ENCODE data around the gene PRM3. TPM values are rescaled to one million over a fixed set of nuclear protein-coding genes. Genes with fewer than 3 reads are reported as not detected.

Gene PRM3
- total and polyA plus RNA-seq, 4 donors, result not detected

DNA sequence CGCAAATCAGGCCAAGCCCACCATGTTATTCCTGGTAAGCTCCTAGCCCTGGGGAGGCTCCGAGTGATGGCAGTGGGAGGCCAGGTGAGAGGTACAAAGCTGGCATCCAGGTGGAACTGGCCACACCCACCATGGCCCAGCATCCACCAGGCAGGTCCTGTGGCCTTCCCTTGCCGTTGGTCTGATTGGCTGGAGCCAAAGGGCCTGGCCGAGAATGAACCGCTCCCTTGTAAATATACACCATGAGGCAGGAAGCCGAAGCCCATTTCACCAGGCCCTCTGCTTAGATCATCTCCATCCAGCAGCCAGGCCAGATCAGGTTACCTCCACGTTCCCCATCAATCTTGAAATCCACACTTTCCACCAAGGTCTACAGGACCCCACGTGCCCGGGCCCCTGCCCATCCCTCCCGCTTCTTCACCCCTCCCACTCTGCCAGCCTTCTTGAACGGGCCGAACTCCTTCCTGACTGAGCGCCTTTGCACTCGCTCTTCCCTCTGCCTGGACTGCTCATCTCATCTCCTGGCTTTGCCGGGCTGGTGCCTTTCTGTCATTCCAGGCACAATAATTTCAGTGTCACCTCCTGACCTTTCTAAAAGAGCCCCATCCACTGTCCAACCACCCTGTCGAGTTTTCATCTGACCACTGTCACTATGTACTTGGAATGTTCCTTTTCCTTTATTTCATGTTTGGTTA, 23.2 kb downstream of the PRM3 start:
- H3K36me3 ChIP-seq (ENCODE audit: control insufficient read depth in 4 of 4, insufficient read depth in 3 of 4, low read depth in 1 of 4, low read length in 3 of 4), result peaks cover 0 to 1% (median 0%) of the 10 kb centered on the region in 4 donors
- no peak for TF ChIP-seq HNF4G (IDR thresholded peaks at IDR 0.05)
- no peak for TF ChIP-seq RXRA (IDR thresholded peaks at IDR 0.05)
- no peak for TF ChIP-seq TAF1 (conservative IDR thresholded peaks at IDR 0.05)
- TF ChIP-seq FOXA1 (IDR thresholded peaks at IDR 0.05), result no peak
- TF ChIP-seq YY1 (IDR thresholded peaks at IDR 0.05), result no peak
- TF ChIP-seq, protein P1, sequence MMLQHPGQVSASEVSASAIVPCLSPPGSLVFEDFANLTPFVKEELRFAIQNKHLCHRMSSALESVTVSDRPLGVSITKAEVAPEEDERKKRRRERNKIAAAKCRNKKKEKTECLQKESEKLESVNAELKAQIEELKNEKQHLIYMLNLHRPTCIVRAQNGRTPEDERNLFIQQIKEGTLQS (IDR thresholded peaks at IDR 0.05), result no peak
- TF ChIP-seq GABPA (IDR thresholded peaks at IDR 0.05 in 1 of 2, conservative IDR thresholded peaks at IDR 0.05 in 1 of 2), result no peak
- TF ChIP-seq, protein P2, sequence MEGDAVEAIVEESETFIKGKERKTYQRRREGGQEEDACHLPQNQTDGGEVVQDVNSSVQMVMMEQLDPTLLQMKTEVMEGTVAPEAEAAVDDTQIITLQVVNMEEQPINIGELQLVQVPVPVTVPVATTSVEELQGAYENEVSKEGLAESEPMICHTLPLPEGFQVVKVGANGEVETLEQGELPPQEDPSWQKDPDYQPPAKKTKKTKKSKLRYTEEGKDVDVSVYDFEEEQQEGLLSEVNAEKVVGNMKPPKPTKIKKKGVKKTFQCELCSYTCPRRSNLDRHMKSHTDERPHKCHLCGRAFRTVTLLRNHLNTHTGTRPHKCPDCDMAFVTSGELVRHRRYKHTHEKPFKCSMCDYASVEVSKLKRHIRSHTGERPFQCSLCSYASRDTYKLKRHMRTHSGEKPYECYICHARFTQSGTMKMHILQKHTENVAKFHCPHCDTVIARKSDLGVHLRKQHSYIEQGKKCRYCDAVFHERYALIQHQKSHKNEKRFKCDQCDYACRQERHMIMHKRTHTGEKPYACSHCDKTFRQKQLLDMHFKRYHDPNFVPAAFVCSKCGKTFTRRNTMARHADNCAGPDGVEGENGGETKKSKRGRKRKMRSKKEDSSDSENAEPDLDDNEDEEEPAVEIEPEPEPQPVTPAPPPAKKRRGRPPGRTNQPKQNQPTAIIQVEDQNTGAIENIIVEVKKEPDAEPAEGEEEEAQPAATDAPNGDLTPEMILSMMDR (IDR thresholded peaks at IDR 0.05; ENCODE audit: low read depth, low read length, missing input control), result no peak
- TF ChIP-seq HNF4A (conservative IDR thresholded peaks at IDR 0.05), result no peak
- TF ChIP-seq JUND (IDR thresholded peaks at IDR 0.05), result no peak
- TF ChIP-seq, protein P3, sequence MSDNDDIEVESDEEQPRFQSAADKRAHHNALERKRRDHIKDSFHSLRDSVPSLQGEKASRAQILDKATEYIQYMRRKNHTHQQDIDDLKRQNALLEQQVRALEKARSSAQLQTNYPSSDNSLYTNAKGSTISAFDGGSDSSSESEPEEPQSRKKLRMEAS (IDR thresholded peaks at IDR 0.05), result no peak
- no peak for TF ChIP-seq RAD21 (IDR thresholded peaks at IDR 0.05)
- TF ChIP-seq, protein P4, sequence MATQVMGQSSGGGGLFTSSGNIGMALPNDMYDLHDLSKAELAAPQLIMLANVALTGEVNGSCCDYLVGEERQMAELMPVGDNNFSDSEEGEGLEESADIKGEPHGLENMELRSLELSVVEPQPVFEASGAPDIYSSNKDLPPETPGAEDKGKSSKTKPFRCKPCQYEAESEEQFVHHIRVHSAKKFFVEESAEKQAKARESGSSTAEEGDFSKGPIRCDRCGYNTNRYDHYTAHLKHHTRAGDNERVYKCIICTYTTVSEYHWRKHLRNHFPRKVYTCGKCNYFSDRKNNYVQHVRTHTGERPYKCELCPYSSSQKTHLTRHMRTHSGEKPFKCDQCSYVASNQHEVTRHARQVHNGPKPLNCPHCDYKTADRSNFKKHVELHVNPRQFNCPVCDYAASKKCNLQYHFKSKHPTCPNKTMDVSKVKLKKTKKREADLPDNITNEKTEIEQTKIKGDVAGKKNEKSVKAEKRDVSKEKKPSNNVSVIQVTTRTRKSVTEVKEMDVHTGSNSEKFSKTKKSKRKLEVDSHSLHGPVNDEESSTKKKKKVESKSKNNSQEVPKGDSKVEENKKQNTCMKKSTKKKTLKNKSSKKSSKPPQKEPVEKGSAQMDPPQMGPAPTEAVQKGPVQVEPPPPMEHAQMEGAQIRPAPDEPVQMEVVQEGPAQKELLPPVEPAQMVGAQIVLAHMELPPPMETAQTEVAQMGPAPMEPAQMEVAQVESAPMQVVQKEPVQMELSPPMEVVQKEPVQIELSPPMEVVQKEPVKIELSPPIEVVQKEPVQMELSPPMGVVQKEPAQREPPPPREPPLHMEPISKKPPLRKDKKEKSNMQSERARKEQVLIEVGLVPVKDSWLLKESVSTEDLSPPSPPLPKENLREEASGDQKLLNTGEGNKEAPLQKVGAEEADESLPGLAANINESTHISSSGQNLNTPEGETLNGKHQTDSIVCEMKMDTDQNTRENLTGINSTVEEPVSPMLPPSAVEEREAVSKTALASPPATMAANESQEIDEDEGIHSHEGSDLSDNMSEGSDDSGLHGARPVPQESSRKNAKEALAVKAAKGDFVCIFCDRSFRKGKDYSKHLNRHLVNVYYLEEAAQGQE (IDR thresholded peaks at IDR 0.05), result no peak
- TF ChIP-seq, protein P5, sequence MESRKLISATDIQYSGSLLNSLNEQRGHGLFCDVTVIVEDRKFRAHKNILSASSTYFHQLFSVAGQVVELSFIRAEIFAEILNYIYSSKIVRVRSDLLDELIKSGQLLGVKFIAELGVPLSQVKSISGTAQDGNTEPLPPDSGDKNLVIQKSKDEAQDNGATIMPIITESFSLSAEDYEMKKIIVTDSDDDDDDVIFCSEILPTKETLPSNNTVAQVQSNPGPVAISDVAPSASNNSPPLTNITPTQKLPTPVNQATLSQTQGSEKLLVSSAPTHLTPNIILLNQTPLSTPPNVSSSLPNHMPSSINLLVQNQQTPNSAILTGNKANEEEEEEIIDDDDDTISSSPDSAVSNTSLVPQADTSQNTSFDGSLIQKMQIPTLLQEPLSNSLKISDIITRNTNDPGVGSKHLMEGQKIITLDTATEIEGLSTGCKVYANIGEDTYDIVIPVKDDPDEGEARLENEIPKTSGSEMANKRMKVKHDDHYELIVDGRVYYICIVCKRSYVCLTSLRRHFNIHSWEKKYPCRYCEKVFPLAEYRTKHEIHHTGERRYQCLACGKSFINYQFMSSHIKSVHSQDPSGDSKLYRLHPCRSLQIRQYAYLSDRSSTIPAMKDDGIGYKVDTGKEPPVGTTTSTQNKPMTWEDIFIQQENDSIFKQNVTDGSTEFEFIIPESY (IDR thresholded peaks at IDR 0.05), result no peak
- no peak for TF ChIP-seq EGR1 (IDR thresholded peaks at IDR 0.05; ENCODE audit: low read depth in 2 of 2)
- TF ChIP-seq SP1 (IDR thresholded peaks at IDR 0.05), result no peak
- TF ChIP-seq NR2F2 (IDR thresholded peaks at IDR 0.05), result no peak
- H3K4me3 ChIP-seq (ENCODE audit: low read depth in 1 of 3, low read length in 3 of 3), result no peak overlapping the region
- H3K4me1 ChIP-seq (ENCODE audit: control insufficient read depth in 4 of 4, insufficient read depth in 4 of 4, low read length in 3 of 4), result peaks cover 7 to 17% (median 13%) of the 10 kb centered on the region in 4 donors
- H3K9ac ChIP-seq (ENCODE audit: low read depth in 1 of 2, low read length in 2 of 2), result no peak overlapping the region
- no peak overlapping the region for H3K27ac ChIP-seq (ENCODE audit: low read depth in 1 of 2, low read length in 2 of 2)
- DNase-seq (ENCODE audit: low spot score), result no peak
- H3K9me3 ChIP-seq (ENCODE audit: control insufficient read depth in 4 of 4, low read length in 3 of 4), result no peaks in the 10 kb centered on the region
- H3K27me3 ChIP-seq (ENCODE audit: control insufficient read depth in 4 of 4, insufficient read depth in 4 of 4, low read length in 3 of 4), result no peaks in the 10 kb centered on the region
- WGBS, result 80% methylated on average over 16 of the region's 16 CpGs
